GM21825 (cell line): Measurements from ENCODE around the gene PDE6B.
"Not testable (repeated sequence)": the region's sequence is repeated elsewhere in the genome, so short reads cannot be mapped to it uniquely, and the experiment has no call there.

Experiments
- ATAC-seq: cut with Tn5 transposase; IDR thresholded peaks from one replicate; pipeline ENCODE4 v1.9.1; 2021; ENCODE audit warnings: mild to moderate bottlenecking, moderate library complexity; ENCODE audit not compliant: unreplicated experiment

Gene PDE6B

GRCh38 chr4:681736-682451 is 56.5 kb downstream of the PDE6B start:
- no peak for ATAC-seq

DNA sequence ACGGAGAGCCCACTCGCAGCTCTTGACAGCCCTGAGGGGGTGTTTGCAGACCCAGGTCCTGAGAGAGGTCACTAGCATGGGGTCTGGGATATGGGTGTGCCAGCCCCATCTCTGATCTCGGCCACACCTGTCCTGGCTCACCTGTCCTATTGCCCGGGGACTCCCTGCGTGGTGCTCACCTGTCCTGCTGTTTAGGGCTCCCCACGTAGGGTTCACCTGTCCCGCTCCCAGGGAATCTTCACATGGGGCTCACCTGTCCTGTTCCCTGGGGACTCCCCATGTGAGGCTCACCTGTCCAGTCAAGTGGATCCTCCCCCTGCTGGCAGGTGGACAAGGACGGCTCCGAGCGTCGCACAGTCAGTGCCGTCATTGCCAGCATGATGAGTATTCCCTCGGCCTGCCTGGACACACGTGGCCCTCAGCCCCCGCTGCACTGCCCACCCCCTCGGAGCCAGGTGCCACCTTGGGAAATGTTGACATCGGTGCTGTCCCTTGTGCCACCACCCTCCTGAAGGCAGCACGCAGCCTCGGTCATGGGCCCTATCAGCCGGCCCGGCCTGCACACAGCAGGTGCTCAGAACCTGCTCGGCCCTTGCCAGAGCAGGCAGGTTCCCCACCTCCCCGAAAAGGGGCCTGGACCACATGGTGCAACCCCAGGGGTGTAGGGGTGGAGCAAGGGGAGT is 57.3 kb downstream of the PDE6B start:
- ATAC-seq: no peak

GRCh38 chr4:683247-683897 is 58.0 kb downstream of the PDE6B start:
- ATAC-seq: no peak

- ATAC-seq: no peak
These were observed 58.7 kb downstream of the PDE6B start for GRCh38 chr4:683982-684622.

- no peak for ATAC-seq
These were observed 59.4 kb downstream of the PDE6B start for GRCh38 chr4:684623-685327.

DNA sequence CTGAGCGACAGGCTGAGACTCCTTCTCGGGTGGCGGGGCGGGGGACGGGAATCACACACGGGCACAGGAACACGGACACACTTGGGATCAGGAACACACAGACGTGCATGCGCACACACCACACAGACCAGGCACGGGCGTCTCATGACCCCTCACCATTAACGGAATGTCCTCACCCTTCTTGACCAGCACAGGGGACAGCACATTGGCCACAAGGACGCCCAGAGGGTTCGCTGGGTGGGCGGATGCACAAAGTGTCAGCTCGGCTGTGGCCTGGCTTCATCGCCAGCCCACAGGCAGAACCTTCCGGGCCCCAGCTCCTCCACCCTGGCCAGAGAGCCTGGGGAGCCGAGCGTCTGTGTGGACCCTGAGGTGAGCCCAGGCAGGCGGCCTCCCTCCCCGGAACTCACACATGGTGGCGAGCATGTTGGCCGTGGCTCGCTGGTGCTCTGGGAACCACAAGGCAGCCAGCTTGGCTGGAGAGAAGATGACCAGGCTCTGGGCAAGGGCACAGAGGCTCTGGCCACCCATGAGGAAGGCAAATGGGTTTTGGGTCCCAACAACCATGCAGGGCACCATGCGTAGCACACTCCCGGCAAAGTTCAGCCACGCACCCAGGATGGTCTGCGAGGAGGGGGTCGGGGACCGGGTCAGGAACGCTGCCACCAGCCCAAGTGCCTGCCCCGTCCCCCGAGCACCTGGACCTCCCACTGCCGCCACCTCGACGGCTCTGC is 60.5 kb downstream of the PDE6B start:
- no peak for ATAC-seq

GRCh38 chr4:686413-687040 is 61.2 kb downstream of the PDE6B start:
- ATAC-seq: no peak

DNA sequence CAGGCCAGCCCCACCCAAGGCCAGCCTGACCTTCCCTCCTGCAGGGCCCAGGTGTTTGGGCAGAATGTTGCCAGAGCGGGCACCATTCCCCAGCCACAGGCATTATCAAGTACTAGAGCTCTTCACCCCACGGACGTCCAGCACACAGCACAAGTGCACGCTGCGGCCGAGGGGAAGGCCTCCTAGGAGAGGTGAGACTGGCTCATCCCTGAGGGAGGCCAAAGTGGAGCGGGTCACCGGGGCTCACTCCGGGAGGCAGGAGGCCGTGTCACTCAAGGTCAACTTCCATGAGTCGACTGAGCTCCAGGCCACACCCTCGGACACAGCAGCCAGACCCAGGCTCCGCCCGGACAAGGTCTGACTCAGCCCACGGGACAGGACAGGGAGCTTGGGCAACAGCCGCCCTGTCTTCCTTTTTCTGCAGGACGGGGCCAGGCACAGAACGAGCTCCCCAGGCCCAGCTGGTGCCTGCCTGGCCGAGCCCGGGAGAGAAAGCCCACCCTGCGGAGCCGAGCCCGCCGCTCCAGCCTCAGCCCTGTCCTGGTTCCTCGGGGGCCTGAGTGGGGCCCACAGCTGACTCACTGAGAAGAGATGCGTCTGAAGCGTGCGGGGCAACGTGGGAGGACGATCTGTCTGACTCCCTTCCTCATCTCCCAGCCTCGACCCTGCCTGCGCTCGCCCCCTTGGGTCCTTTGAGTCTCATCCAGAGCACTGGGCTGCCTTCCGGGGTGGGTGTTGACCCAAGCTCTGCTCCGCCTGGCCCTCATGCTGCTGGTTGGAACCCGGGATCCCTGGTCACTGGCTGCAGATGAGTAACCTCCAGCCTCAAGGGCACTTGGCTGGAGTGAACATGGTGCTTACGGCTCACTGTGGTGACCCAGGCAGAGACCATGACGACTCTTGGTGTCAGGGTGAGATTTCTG is 61.9 kb downstream of the PDE6B start:
- ATAC-seq: no peak

GRCh38 chr4:687971-688853 is 62.8 kb downstream of the PDE6B start:
- ATAC-seq: no peak

DNA sequence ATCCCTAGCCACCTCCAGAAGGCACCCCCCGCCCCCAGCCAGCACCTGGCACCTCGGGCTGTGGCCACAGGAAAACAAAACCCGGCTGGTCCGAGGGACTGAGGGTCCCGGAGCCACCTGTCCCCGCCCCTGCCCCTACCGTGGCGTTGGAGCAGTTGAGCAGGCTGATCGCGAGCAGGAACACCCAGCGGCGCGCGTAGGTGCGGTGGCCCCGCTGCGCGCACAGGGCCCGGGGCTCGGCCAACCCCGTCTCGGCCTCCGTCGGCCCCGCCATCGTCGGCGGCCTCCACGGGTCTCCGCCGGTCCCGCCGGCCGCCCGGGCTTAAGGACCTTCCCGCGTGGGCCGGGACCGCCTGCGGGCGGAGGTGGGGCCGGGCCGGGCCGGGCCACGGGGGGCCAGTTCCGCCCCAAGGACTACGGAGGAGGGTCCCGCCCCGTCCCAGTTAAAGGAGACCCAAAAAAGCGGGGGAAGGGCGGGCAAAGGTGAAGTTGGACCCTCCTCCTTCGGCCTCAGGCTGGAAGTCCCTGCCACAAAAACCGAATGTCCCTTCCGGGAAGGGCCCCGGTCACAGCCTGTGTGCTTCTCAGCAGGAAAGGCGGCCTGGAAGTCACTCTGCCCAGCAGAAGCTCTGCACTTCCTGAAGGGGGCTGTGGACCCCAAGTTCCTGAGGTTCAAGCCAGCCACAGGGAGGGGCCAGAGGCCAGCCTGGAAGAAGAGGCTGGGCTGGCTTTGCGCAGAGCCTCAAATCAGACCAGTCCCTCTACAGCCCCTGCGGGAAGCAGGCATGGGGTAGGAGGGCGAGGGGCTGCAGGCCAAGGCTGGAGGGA is 63.7 kb downstream of the PDE6B start, which contains the start of gene SLC49A3:
Gene SLC49A3, minus strand, starts transcription at position 298 of the 828 bp plus-strand sequence. Its CDS starts 24 bp downstream, at position 274.
- ATAC-seq: no peak

- ATAC-seq: no peak
These were observed 64.3 kb downstream of the PDE6B start for GRCh38 chr4:689723-690122.

DNA sequence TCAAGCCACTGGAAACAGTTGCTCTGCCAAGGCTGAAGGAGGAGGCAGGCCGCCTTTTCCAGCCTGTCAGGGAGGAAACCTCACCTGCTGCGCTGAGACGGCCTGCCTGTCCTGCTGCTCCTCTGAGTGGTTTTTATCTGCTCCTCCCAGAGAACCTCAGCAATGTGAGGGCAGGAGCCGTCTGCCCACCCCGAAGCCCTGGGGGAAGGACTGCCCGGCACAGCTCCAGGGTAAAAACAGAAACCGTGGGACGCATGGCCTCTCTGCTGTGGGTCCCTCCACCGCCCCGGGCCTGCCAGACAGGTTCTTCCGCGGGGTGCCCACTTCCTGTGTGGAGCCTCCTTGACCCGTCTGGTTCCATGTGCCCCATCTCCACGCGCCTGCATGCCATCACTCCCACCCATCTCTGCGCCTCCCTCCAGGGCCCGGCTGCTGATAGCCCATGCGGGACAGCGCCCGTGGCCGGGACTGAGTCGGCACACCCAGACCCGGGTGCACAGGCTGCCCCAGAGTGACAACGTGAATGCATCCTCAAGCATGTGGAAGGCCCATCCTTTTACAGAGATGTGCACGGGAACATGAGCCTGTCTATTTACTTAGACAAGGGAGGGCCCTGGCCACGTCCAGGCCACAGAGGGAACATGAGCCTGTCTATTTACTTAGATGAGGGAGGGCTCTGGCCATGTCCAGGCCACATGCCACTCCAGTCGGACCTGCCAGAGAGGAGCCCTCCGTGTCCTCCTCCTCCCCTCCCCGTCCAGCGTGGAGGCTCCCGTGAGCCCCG is 67.6 kb downstream of the PDE6B start:
- ATAC-seq: no peak

DNA sequence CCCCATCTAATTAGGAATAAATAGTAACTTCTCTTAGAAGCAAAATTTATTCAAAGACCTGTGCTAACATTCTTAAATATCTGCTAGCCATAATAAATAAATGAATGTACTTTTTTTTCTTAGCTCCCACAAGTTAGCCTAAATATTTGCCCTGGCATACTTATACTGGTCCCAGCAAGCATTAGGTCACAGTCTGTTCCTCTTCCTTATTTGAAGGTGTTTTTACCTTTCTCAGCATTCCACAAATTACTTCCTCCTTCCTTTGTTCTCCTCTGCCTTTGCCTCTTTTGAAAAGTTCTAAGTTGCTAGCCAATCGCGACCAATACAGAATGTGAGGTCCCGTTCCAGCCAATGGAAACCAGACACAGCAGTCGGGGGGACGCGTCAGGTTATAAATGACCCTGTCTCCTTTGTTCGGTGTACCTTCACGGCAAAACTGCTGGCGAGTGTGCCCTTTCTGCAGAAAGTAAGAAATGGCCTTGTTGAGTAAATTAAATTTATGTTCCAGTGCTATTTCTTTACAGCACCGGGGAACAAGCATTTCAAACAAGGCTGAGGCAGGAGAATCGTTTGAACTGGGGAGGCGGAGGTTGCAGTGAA is 69.1 kb downstream of the PDE6B start:
- not testable (repeated sequence) for ATAC-seq

GRCh38 chr4:699816-700580 is 74.6 kb downstream of the PDE6B start:
- ATAC-seq: no peak
